ENCODE measurements around the gene NFIB.

Gene NFIB

GRCh38 chr9:14236591-14236990 lies 77.3 kb downstream of the NFIB start:
- DNase-seq, result no peak

GRCh38 chr9:14232111-14232510 lies 81.8 kb downstream of the NFIB start:
- DNase-seq, result no peak

GRCh38 chr9:14231196-14231990 lies 82.5 kb downstream of the NFIB start:
- no peak for DNase-seq

- DNase-seq, result no peak
These were observed 85.3 kb downstream of the NFIB start for GRCh38 chr9:14228602-14229001.

- no peak for DNase-seq
These were observed 86.9 kb downstream of the NFIB start for GRCh38 chr9:14226855-14227532.

GRCh38 chr9:14223081-14223480 lies 90.9 kb downstream of the NFIB start:
- DNase-seq, result no peak

GRCh38 chr9:14222149-14222835 lies 91.6 kb downstream of the NFIB start:
- no peak for DNase-seq

- DNase-seq, result no peak
These were observed 92.4 kb downstream of the NFIB start for GRCh38 chr9:14221558-14221957.

GRCh38 chr9:14221119-14221518 lies 92.8 kb downstream of the NFIB start:
- DNase-seq, result no peak

- DNase-seq, result no peak
These were observed 93.7 kb downstream of the NFIB start for GRCh38 chr9:14220256-14220655.

GRCh38 chr9:14219850-14220249 lies 94.1 kb downstream of the NFIB start:
- no peak for DNase-seq

GRCh38 chr9:14218253-14218652 lies 95.7 kb downstream of the NFIB start:
- peak; percentile 45 for DNase-seq

- DNase-seq, result no peak
These were observed 97.2 kb downstream of the NFIB start for GRCh38 chr9:14216612-14217194.

- no peak for DNase-seq
These were observed 98.3 kb downstream of the NFIB start for GRCh38 chr9:14215614-14216013.

- no peak for DNase-seq
These were observed 99.2 kb downstream of the NFIB start for GRCh38 chr9:14214693-14215092.

- no peak for DNase-seq
These were observed 99.8 kb downstream of the NFIB start for GRCh38 chr9:14214065-14214684.

- no peak for DNase-seq
These were observed 100.4 kb downstream of the NFIB start for GRCh38 chr9:14213504-14213903.

GRCh38 chr9:14212697-14213420 lies 101.1 kb downstream of the NFIB start:
- no peak for DNase-seq

- no peak for DNase-seq
These were observed 101.9 kb downstream of the NFIB start for GRCh38 chr9:14212077-14212476.

GRCh38 chr9:14211564-14211963 lies 102.4 kb downstream of the NFIB start:
- no peak for DNase-seq

- no peak for DNase-seq
These were observed 103.5 kb downstream of the NFIB start for GRCh38 chr9:14210428-14210827.
